Measurements from ENCODE around the gene GFRA1. TPM values are rescaled to one million over a fixed set of nuclear protein-coding genes. Genes with fewer than 3 reads are reported as not detected.

GFRA1 gene
- 10 to 100 TPM in 2 of 4 donors, 1 to 10 TPM in 2; 1.8 to 21.4 (median 12.1) TPM for total RNA-seq

- H3K4me3 ChIP-seq, result peak within 1 kb of the TSS; percentile 28 to 50 (median 40)
- peak within 1 kb of the TSS in 3 of 4 donors; percentile 36 to 67 (median 42) for H3K27ac ChIP-seq
- DNase-seq, result no peak
- no peaks in the 10 kb centered on the region for H3K36me3 ChIP-seq
- TF ChIP-seq, protein P1, sequence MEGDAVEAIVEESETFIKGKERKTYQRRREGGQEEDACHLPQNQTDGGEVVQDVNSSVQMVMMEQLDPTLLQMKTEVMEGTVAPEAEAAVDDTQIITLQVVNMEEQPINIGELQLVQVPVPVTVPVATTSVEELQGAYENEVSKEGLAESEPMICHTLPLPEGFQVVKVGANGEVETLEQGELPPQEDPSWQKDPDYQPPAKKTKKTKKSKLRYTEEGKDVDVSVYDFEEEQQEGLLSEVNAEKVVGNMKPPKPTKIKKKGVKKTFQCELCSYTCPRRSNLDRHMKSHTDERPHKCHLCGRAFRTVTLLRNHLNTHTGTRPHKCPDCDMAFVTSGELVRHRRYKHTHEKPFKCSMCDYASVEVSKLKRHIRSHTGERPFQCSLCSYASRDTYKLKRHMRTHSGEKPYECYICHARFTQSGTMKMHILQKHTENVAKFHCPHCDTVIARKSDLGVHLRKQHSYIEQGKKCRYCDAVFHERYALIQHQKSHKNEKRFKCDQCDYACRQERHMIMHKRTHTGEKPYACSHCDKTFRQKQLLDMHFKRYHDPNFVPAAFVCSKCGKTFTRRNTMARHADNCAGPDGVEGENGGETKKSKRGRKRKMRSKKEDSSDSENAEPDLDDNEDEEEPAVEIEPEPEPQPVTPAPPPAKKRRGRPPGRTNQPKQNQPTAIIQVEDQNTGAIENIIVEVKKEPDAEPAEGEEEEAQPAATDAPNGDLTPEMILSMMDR (IDR thresholded peaks at IDR 0.05), result no peak
- no peak for TF ChIP-seq POLR2A (IDR thresholded peaks at IDR 0.05)
- peaks cover 0 to 11% of the 10 kb centered on the region in 2 donors for H3K27me3 ChIP-seq
- no peaks in the 10 kb centered on the region for H3K9me3 ChIP-seq
- H3K4me1 ChIP-seq, result peaks cover 0 to 17% (median 0%) of the 10 kb centered on the region in 4 donors
These were observed at the start of gene GFRA1 for GRCh38 chr10:116272440-116273283. Gene GFRA1, minus strand, starts transcription at chr10:116273206. Its CDS starts 1,177 bp downstream, at chr10:116272029.

- DNase-seq, result no peak
These were observed 43.5 kb upstream of the GFRA1 start for GRCh38 chr10:116316503-116316902.

DNA sequence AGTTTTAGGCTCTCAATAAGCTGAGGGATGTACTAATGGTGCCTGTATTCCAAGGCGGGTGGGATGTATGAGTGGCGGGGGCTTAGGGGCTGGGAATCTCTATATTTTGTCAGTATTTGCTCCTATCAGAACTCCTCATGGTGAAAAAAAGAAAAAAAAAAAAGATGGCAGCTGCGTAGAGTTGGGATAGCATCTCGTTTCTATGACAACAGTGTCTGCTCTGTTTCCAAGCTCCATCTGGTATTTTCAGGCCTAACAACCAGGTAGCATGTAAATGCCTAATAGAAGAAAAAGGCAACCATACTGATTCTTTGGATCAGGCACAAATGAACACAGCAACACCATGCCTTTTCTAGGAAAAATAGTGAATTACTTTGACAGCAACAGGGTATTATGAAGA lies 39.5 kb upstream of the GFRA1 start:
- no peaks in the 10 kb centered on the region for H3K4me1 ChIP-seq
- no peak for DNase-seq
- H3K4me3 ChIP-seq, result no peak overlapping the region
- no peaks in the 10 kb centered on the region for H3K27me3 ChIP-seq
- no peaks in the 10 kb centered on the region for H3K36me3 ChIP-seq
- TF ChIP-seq, protein P1 (IDR thresholded peaks at IDR 0.05), result no peak
- no peak for TF ChIP-seq POLR2A (IDR thresholded peaks at IDR 0.05)
- H3K9me3 ChIP-seq, result no peaks in the 10 kb centered on the region
- no peak overlapping the region for H3K27ac ChIP-seq

More at GRCh38 chr10:116316503-116316902, 43.5 kb upstream of the GFRA1 start:
- Histone ChIP-seq H3K4me1 (no peaks in the 10 kb centered on the region), H3K36me3 (no peaks in the 10 kb centered on the region), H3K27me3 (no peaks in the 10 kb centered on the region), H3K9me3 (no peaks in the 10 kb centered on the region), H3K4me3 (no peak overlapping the region), H3K27ac (no peak overlapping the region)
- no peak for TF ChIP-seq POLR2A (IDR thresholded peaks at IDR 0.05)
- TF ChIP-seq, protein P1 (IDR thresholded peaks at IDR 0.05), result no peak

DNA sequence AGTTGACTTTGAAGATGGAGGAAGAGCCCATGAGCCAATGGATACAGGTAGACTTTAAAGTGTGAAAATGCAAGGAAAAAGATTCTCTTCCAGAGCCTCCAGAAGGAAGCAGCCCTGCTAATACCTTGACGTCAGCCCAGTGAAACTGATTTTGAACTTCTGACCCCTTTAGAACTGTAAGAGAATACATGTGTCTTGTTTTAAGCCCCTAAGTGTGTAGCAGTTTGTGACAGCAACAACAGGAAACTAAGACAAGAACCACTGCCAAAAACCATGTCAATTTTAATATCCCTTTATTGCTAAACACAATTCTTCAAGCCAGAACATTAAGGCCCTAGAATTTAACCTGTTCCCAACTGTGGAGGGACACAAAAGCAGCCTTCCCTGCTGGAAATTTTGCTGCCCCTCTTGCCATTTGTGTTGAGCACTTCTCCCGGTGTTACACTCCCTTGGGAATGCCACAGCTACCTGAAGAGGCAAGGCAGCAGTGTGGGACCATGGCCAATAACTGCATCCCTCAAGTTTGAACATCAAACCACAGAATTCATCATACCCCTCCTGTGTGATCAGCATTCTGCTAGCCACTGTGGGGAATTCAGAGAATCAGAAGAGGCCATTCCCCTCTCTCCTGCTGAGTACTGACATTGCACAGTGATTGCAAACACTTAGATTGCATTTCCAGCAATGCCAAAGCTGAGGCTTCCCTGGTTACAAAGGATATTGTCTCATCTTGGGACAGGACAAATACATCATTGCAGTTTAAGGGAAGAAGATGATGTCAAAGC lies 38.9 kb upstream of the GFRA1 start:
- DNase-seq, result no peak
- TF ChIP-seq POLR2A (IDR thresholded peaks at IDR 0.05), result no peak
- TF ChIP-seq, protein P1 (IDR thresholded peaks at IDR 0.05), result no peak

DNA sequence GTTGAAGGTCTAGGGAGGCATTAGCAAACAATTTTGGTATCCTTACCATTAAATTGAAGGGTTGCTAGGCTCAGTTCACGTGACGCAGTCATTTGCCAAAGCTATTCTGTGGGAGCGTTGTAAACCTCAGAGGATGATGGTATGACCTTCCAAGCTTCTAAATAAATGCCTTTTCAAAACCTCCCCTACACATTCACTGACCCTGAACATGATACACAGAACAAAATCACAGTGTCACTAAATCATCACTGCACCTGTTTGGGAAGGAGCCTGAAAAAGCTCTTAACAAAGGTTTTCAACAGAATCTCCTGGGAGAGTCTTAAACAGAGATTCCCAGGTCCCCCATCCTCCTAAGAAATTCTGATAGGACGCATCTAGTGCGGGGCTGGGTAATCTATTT lies 38.0 kb upstream of the GFRA1 start:
- H3K4me3 ChIP-seq, result no peak overlapping the region
- TF ChIP-seq, protein P1 (IDR thresholded peaks at IDR 0.05), result no peak
- no peak for TF ChIP-seq POLR2A (IDR thresholded peaks at IDR 0.05)

More for the DNA sequence above, 38.9 kb upstream of the GFRA1 start:
- H3K4me3 ChIP-seq, result no peak overlapping the region
- H3K4me1 ChIP-seq, result no peaks in the 10 kb centered on the region
- H3K36me3 ChIP-seq, result no peaks in the 10 kb centered on the region
- no peaks in the 10 kb centered on the region for H3K9me3 ChIP-seq
- no peaks in the 10 kb centered on the region for H3K27me3 ChIP-seq
- no peak overlapping the region for H3K27ac ChIP-seq

More for the DNA sequence above, 38.0 kb upstream of the GFRA1 start:
- Histone ChIP-seq H3K36me3 (no peaks in the 10 kb centered on the region), H3K9me3 (no peaks in the 10 kb centered on the region), H3K27me3 (no peaks in the 10 kb centered on the region), H3K4me1 (no peaks in the 10 kb centered on the region), H3K27ac (no peak overlapping the region)
- DNase-seq, result no peak

All from Peyer's patch (tissue), 4 donors.